Measurements from ENCODE around the gene S100P. TPM values are rescaled to one million over a fixed set of nuclear protein-coding genes. Genes with fewer than 3 reads are reported as not detected.

The S100P gene
- polyA plus RNA-seq, 3 donors = 5.4 to 11.8 (median 7.3) TPM

- DNase-seq (ENCODE audit: extremely low read depth in 1 of 11, low read depth in 9 of 11, low spot score in 4 of 11) = no peak
Measured at GRCh38 chr4:6732441-6733357, 39.0 kb downstream of the S100P start.

GRCh38 chr4:6733358-6734164 lies 39.9 kb downstream of the S100P start:
- DNase-seq (ENCODE audit: extremely low read depth in 1 of 11, low read depth in 9 of 11, low spot score in 4 of 11) = no peak

GRCh38 chr4:6734165-6734786 lies 40.6 kb downstream of the S100P start:
- no peak for DNase-seq (ENCODE audit: extremely low read depth in 1 of 11, low read depth in 9 of 11, low spot score in 4 of 11)

GRCh38 chr4:6739920-6740319 lies 46.2 kb downstream of the S100P start:
- no peak for DNase-seq (ENCODE audit: extremely low read depth in 1 of 11, low read depth in 9 of 11, low spot score in 4 of 11)

GRCh38 chr4:6740347-6740746 lies 46.7 kb downstream of the S100P start:
- DNase-seq (ENCODE audit: extremely low read depth in 1 of 11, low read depth in 9 of 11, low spot score in 4 of 11) = no peak

GRCh38 chr4:6742507-6742906 lies 48.8 kb downstream of the S100P start:
- DNase-seq (ENCODE audit: extremely low read depth in 1 of 11, low read depth in 9 of 11, low spot score in 4 of 11) = no peak

- no peak for DNase-seq (ENCODE audit: extremely low read depth in 1 of 11, low read depth in 9 of 11, low spot score in 4 of 11)
Measured at GRCh38 chr4:6742989-6743388, 49.3 kb downstream of the S100P start.

Other genes starting within 250 kb of the S100P start
- gene PPP2R2C, start 221.3 kb upstream of the S100P start, polyA plus RNA-seq (ENCODE audit: insufficient read length in 3 of 3) = under 1 TPM; 0.17 to 0.65 (median 0.35) TPM
- gene MAN2B2, start 118.7 kb upstream of the S100P start, polyA plus RNA-seq (ENCODE audit: insufficient read length in 3 of 3) = 10 to 100 TPM; 14.1 to 18.5 (median 17.8) TPM
- gene MRFAP1, start 53.2 kb upstream of the S100P start, polyA plus RNA-seq (ENCODE audit: insufficient read length in 3 of 3) = 100 to 1,000 TPM; 389 to 459 (median 458) TPM
- 100 to 1,000 TPM; 108 to 141 (median 133) TPM for gene MRFAP1L1, start 16.0 kb downstream of the S100P start, polyA plus RNA-seq (ENCODE audit: insufficient read length in 3 of 3)
- 10 to 100 TPM; 11.6 to 13.7 (median 11.7) TPM for gene BLOC1S4, start 22.3 kb downstream of the S100P start, polyA plus RNA-seq (ENCODE audit: insufficient read length in 3 of 3)
- gene KIAA0232, start 88.8 kb downstream of the S100P start, polyA plus RNA-seq (ENCODE audit: insufficient read length in 3 of 3) = 10 to 100 TPM; 36.3 to 43.7 (median 39.9) TPM
- gene TBC1D14, start 215.9 kb downstream of the S100P start, polyA plus RNA-seq (ENCODE audit: insufficient read length in 3 of 3) = 10 to 100 TPM; 61.2 to 66.4 (median 61.8) TPM